OCI-LY3 (cell line): ENCODE data around the gene ZBTB5.

ENCODE experiments used
- H2AFZ ChIP-seq: fragments of 200-600, 300-600 bp; shearing (Covaris generic); 2 replicates; pipeline ENCODE4 v1.6.0; 2014; ENCODE audit warnings: antibody characterized with exemption, low read depth, low read length
- H3K27ac ChIP-seq: fragments of 200-600, 300-600 bp; sonication (generic); 2 replicates; pipeline ENCODE4 v1.5.1; 2014; ENCODE audit warnings: mild to moderate bottlenecking, low read length, moderate library complexity, mixed read lengths
- H3K27me3 ChIP-seq: fragments of 200-600, 300-600 bp; sonication (generic); 2 replicates; pipeline ENCODE4 v1.6.1; 2014; ENCODE audit warnings: low read depth, low read length, mixed read lengths
- H3K36me3 ChIP-seq: fragments of 200-600, 300-600 bp; sonication (generic); replicated peaks from 2 replicates; pipeline ENCODE3; 2014; ENCODE audit warnings: low read depth, low read length, mixed read lengths
- H3K4me1 ChIP-seq: fragments of 300-600, 200-600 bp; sonication (generic); 2 replicates; pipeline ENCODE4 v1.6.1; 2014; ENCODE audit warnings: low read length, mixed read lengths
- H3K4me2 ChIP-seq: fragments of 200-600, 300-600 bp; sonication (generic); 2 replicates; pipeline ENCODE4 v1.6.1; 2014; ENCODE audit warnings: low read length, mixed read lengths
- H3K4me3 ChIP-seq: fragments of 300-600, 200-600 bp; sonication (generic); 2 replicates; pipeline ENCODE4 v1.5.1; 2014; ENCODE audit warnings: antibody characterized with exemption, mild to moderate bottlenecking, low read length, moderate library complexity
- H3K79me2 ChIP-seq: fragments of 300-600, 200-600 bp; shearing (Covaris generic); 2 replicates; pipeline ENCODE4 v1.6.1; 2014; ENCODE audit warnings: mild to moderate bottlenecking, low read length, mixed read lengths
- H3K9ac ChIP-seq: fragments of 300-600, 200-600 bp; shearing (Covaris generic); 2 replicates; pipeline ENCODE4 v1.6.0; 2014; ENCODE audit warnings: mild to moderate bottlenecking, low read length, moderate library complexity
- H3K9me3 ChIP-seq: fragments of 200-600, 300-600 bp; shearing (Covaris generic); 2 replicates; pipeline ENCODE4 v1.6.1; 2014; ENCODE audit warnings: low read length, mixed read lengths; ENCODE audit not compliant: insufficient read depth
- H4K20me1 ChIP-seq: fragments of 200-600, 300-600 bp; sonication (generic); 2 replicates; pipeline ENCODE4 v1.6.1; 2016; ENCODE audit warnings: low read length, mixed read lengths; ENCODE audit not compliant: insufficient read depth
- CTCF ChIP-seq: fragments of 200-600, 300-600 bp; sonication (generic); IDR thresholded peaks from 2 replicates; pipeline ENCODE4 v1.5.1; 2014; ENCODE audit warnings: antibody characterized with exemption, low read length, low read depth
- EZH2phosphoT487 ChIP-seq: fragments of 200-600 bp; shearing (Covaris generic); IDR thresholded peaks from 2 replicates; pipeline ENCODE4 v1.6.1; 2018; ENCODE audit warnings: antibody characterized with exemption, mixed run types, low read depth

The ZBTB5 gene

GRCh38 chr9:37437621-37438020 is 27.6 kb downstream of the ZBTB5 start:
- no peak for TF ChIP-seq EZH2phosphoT487
- TF ChIP-seq CTCF: no peak

GRCh38 chr9:37437010-37437409 is 28.2 kb downstream of the ZBTB5 start:
- no peak overlapping the region for H3K9ac ChIP-seq
- H3K79me2 ChIP-seq: peaks cover 61% of the 10 kb centered on the region
- H4K20me1 ChIP-seq: peaks cover 18% of the 10 kb centered on the region
- H3K4me1 ChIP-seq: no peaks in the 10 kb centered on the region
- H3K27me3 ChIP-seq: no peaks in the 10 kb centered on the region
- H3K4me3 ChIP-seq: no peak overlapping the region
- H3K4me2 ChIP-seq: no peak overlapping the region
- no peak overlapping the region for H3K27ac ChIP-seq
- peaks cover 84% of the 10 kb centered on the region for H3K36me3 ChIP-seq
- no peaks in the 10 kb centered on the region for H3K9me3 ChIP-seq
- TF ChIP-seq CTCF (no peak), EZH2phosphoT487 (no peak)
- no peak overlapping the region for H2AFZ ChIP-seq

More at GRCh38 chr9:37437621-37438020, 27.6 kb downstream of the ZBTB5 start:
- Histone ChIP-seq H3K27ac (no peak overlapping the region), H3K79me2 (peaks cover 67% of the 10 kb centered on the region), H3K4me3 (no peak overlapping the region), H3K9me3 (no peaks in the 10 kb centered on the region), H4K20me1 (peaks cover 18% of the 10 kb centered on the region), H3K4me1 (no peaks in the 10 kb centered on the region), H3K27me3 (no peaks in the 10 kb centered on the region), H3K4me2 (no peak overlapping the region), H2AFZ (no peak overlapping the region), H3K9ac (no peak overlapping the region), H3K36me3 (peaks cover 88% of the 10 kb centered on the region)

GRCh38 chr9:37436540-37436939 is 28.7 kb downstream of the ZBTB5 start:
- no peak overlapping the region for H3K4me2 ChIP-seq
- H3K36me3 ChIP-seq: peaks cover 84% of the 10 kb centered on the region
- no peak overlapping the region for H2AFZ ChIP-seq
- no peaks in the 10 kb centered on the region for H3K4me1 ChIP-seq
- H3K9ac ChIP-seq: no peak overlapping the region
- no peak overlapping the region for H3K4me3 ChIP-seq
- H3K79me2 ChIP-seq: peaks cover 56% of the 10 kb centered on the region
- TF ChIP-seq CTCF (no peak), EZH2phosphoT487 (no peak)
- peaks cover 13% of the 10 kb centered on the region for H4K20me1 ChIP-seq
- H3K27me3 ChIP-seq: no peaks in the 10 kb centered on the region
- H3K9me3 ChIP-seq: no peaks in the 10 kb centered on the region
- no peak overlapping the region for H3K27ac ChIP-seq

GRCh38 chr9:37433867-37434371 is 31.3 kb downstream of the ZBTB5 start:
- Histone ChIP-seq H3K27me3 (no peaks in the 10 kb centered on the region), H3K4me3 (no peak overlapping the region), H3K27ac (no peak overlapping the region), H3K4me1 (no peaks in the 10 kb centered on the region), H3K4me2 (no peak overlapping the region), H3K79me2 (peaks cover 38% of the 10 kb centered on the region), H4K20me1 (peaks cover 9% of the 10 kb centered on the region), H2AFZ (no peak overlapping the region), H3K36me3 (peaks cover 86% of the 10 kb centered on the region), H3K9me3 (no peaks in the 10 kb centered on the region), H3K9ac (no peak overlapping the region)
- TF ChIP-seq EZH2phosphoT487 (no peak), CTCF (no peak)
